GM21447 (cell line): ENCODE data around the gene KIAA2012.
"Not testable (repeated sequence)": the region's sequence is repeated elsewhere in the genome, so short reads cannot be mapped to it uniquely, and the experiment has no call there.

Experiments used
- ATAC-seq: cut with Tn5 transposase; IDR thresholded peaks from one replicate; pipeline ENCODE4 v1.9.1; 2021; ENCODE audit not compliant: unreplicated experiment

The KIAA2012 gene

GRCh38 chr2:202114795-202115194 lies 41.7 kb downstream of the KIAA2012 start:
- ATAC-seq: no peak

GRCh38 chr2:202115479-202115971 lies 42.5 kb downstream of the KIAA2012 start:
- ATAC-seq: no peak

- ATAC-seq: no peak
Observed at GRCh38 chr2:202116691-202117090, 43.6 kb downstream of the KIAA2012 start.

- no peak for ATAC-seq
Observed at GRCh38 chr2:202118168-202118567, 45.1 kb downstream of the KIAA2012 start.

GRCh38 chr2:202120828-202121227 lies 47.8 kb downstream of the KIAA2012 start:
- no peak for ATAC-seq

- no peak for ATAC-seq
Observed at GRCh38 chr2:202121532-202122162, 48.6 kb downstream of the KIAA2012 start.

GRCh38 chr2:202122163-202122540 lies 49.1 kb downstream of the KIAA2012 start:
- ATAC-seq: no peak

- no peak for ATAC-seq
Observed at GRCh38 chr2:202122980-202123720, 50.1 kb downstream of the KIAA2012 start.

- no peak for ATAC-seq
Observed at GRCh38 chr2:202124286-202124685, 51.2 kb downstream of the KIAA2012 start.

GRCh38 chr2:202127687-202128331 lies 54.8 kb downstream of the KIAA2012 start:
- no peak for ATAC-seq

- no peak for ATAC-seq
Observed at GRCh38 chr2:202129841-202130240, 56.8 kb downstream of the KIAA2012 start.

GRCh38 chr2:202133200-202133908 lies 60.3 kb downstream of the KIAA2012 start:
- no peak for ATAC-seq

- ATAC-seq: no peak
Observed at GRCh38 chr2:202133909-202134265, 60.8 kb downstream of the KIAA2012 start.

GRCh38 chr2:202135091-202135874 lies 62.2 kb downstream of the KIAA2012 start:
- no peak for ATAC-seq

GRCh38 chr2:202136039-202136438 lies 63.0 kb downstream of the KIAA2012 start:
- ATAC-seq: not testable (repeated sequence)

- ATAC-seq: no peak
Observed at GRCh38 chr2:202136526-202136925, 63.5 kb downstream of the KIAA2012 start.

- no peak for ATAC-seq
Observed at GRCh38 chr2:202140522-202141252, 67.6 kb downstream of the KIAA2012 start.

- no peak for ATAC-seq
Observed at GRCh38 chr2:202141329-202141947, 68.4 kb downstream of the KIAA2012 start.

- no peak for ATAC-seq
Observed at GRCh38 chr2:202142540-202142939, 69.5 kb downstream of the KIAA2012 start.

- no peak for ATAC-seq
Observed at GRCh38 chr2:202147775-202148174, 74.7 kb downstream of the KIAA2012 start.
